ENCODE measurements around the gene SOX2. TPM values are rescaled to one million over a fixed set of nuclear protein-coding genes. Genes with fewer than 3 reads are reported as not detected.

The SOX2 gene
- total RNA-seq, result 12.4 TPM

- DNase-seq (ENCODE audit: low spot score) (peak; percentile 79), ATAC-seq (peak; percentile 64)
- intact Hi-C loops (cut with DNase I), result loop anchor here (10.0 kb wide), 1 partner anchor 543 kb away; no protein-coding TSS in a partner anchor
These were observed at the start of gene SOX2 for GRCh38 chr3:181711325-181712135. TSS of gene SOX2 (plus strand) at chr3:181711925. CDS start at chr3:181712361, 436 bp downstream.

DNA sequence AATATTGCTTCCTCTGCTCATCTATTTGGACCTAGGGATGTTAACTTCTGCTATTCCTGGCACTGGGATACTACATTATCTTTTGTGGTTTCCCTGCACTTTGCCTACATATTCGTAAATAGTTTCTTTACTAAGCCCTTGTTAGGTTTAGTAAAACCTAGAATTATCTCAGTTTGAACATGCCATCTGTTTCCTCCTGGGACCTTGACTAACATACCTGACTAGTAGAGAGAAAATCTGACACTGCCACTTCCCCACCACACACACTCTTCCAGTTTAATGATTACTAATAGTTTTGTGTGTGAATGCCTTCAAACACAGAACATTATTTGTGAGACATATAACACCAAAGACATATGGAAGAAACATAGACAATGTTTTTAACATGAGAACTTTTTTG, 28.2 kb upstream of the SOX2 start:
- intact Hi-C loops (cut with DNase I), result no loop called here
- DNase-seq (ENCODE audit: low spot score) (no peak), ATAC-seq (no peak)

- no peak for ATAC-seq
- intact Hi-C loops (cut with DNase I), result no loop called here
- DNase-seq (ENCODE audit: low spot score), result no peak
These were observed 24.5 kb upstream of the SOX2 start for GRCh38 chr3:181687190-181687589.

DNA sequence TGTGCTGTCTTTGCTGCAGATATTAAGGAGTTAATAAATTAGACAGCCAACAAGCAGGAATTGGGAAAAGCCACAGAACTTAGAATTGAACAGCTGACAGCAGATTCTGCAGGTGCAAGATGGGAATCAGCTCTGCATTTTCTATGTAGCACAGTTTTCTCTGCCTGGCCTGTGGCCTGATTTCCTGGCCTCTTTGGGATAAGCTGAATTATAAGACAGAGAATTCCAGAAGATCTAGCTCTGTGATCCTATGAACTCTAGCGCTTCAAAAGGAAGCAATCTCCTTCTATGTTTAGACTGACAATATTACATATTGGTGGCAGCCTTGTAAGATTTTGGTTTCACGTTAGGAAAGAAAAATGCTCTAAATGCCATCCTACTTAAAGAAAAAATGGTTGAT, 24.0 kb upstream of the SOX2 start:
- DNase-seq (ENCODE audit: low spot score) (no peak), ATAC-seq (no peak)

DNA sequence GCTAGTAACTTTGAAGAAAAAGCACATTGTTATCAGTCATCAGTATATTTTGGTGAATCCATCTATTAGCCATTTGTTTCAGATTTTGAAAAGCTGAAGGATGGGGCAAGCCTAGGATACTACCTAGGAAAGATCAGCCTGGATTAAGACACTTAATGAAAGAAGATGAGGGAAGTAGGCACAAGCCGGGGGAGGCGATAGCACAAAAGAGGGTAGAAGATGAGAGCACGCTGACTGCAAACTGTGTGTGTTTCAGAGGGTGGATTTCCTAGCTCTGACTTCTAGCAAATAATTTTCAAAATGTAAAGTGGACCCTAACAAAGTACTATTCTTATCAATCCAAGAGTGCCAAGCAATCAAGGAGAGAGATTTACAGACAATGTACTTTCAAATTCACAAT, 22.2 kb upstream of the SOX2 start:
- DNase-seq (ENCODE audit: low spot score) (no peak), ATAC-seq (no peak)
- intact Hi-C loops (cut with DNase I), result no loop called here

More for the DNA sequence above, 24.0 kb upstream of the SOX2 start:
- intact Hi-C loops (cut with DNase I), result no loop called here

- DNase-seq (ENCODE audit: low spot score), result no peak
- ATAC-seq, result no peak
- intact Hi-C loops (cut with DNase I), result no loop called here
These were observed 21.0 kb upstream of the SOX2 start for GRCh38 chr3:181690769-181691168.

DNA sequence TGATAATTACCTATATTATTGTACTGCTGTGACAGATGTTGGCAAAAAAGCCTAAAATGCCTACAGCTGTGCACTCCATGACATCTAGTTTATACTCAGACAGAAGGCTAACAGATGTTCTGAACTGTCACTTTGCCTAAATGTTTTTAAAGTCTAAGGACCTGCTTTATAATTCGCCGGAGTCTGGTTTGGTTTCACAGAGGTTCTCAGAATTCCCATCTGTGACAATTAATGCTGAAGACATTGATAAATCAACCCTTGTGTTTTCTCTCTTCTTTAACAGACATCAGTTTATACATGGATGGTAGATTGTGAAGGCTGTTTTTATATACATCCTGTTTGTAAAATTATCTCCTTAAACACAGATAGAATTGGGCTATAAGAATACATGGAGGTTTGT, 19.8 kb upstream of the SOX2 start:
- intact Hi-C loops (cut with DNase I), result no loop called here
- ATAC-seq (no peak), DNase-seq (ENCODE audit: low spot score) (no peak)

DNA sequence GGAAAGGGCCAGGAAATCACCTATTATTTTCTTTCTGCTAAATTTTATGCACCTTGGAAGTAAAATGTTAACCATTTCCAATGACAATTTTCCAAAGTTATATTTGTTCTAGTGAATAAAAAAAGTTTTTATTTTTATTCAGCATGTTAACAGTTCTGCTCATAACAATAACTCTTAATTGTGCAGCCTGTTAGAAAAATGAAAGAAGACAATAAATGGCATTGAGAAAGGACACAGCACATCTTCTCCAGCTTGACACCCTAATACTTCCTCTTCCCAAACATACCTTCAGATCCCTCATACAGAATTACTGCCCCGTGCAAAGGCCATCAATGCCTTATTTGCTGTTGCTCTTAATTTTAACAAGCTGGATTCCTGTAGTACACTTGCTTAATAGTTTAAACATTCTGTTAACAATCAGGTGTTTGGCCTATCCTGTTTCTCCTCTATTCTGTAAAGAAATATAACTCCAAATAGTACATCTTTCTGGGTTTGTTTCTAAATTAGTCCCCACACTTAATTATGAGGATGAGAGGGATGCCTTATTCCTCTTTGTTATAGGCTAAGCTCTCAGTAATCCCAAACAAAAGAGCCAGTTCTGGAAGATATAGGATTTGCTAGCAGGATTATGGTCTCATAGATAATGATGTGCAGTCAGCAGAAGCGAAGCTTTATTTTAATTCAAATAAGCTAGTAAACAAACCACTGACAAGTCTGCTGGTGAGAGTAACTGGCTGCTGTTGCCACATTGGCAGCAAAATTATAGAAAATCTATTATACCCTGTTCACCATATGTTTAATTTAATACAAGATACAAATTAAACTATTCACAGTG, 19.2 kb upstream of the SOX2 start:
- intact Hi-C loops (cut with DNase I), result no loop called here
- ATAC-seq (no peak), DNase-seq (ENCODE audit: low spot score) (no peak)

DNA sequence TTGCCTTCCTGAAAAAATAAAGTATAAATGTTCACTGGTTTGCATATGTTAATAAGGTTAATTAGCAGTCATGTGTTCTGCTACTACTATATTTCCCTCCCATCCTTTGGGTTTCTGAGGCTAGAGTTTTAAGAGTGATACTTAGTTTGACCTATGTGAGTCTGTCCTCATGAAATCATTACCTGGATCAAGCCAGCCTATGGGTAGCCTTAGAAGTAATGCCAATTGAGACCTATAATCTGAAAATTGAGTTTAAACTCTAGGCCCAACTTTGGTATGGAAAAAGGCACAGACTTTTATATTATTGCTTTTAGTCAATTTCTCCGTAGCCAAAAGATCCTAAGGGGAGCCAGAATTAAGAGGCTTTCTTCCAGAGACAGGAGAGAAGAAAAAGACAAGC, 18.4 kb upstream of the SOX2 start:
- intact Hi-C loops (cut with DNase I), result no loop called here
- DNase-seq (ENCODE audit: low spot score) (no peak), ATAC-seq (no peak)

DNA sequence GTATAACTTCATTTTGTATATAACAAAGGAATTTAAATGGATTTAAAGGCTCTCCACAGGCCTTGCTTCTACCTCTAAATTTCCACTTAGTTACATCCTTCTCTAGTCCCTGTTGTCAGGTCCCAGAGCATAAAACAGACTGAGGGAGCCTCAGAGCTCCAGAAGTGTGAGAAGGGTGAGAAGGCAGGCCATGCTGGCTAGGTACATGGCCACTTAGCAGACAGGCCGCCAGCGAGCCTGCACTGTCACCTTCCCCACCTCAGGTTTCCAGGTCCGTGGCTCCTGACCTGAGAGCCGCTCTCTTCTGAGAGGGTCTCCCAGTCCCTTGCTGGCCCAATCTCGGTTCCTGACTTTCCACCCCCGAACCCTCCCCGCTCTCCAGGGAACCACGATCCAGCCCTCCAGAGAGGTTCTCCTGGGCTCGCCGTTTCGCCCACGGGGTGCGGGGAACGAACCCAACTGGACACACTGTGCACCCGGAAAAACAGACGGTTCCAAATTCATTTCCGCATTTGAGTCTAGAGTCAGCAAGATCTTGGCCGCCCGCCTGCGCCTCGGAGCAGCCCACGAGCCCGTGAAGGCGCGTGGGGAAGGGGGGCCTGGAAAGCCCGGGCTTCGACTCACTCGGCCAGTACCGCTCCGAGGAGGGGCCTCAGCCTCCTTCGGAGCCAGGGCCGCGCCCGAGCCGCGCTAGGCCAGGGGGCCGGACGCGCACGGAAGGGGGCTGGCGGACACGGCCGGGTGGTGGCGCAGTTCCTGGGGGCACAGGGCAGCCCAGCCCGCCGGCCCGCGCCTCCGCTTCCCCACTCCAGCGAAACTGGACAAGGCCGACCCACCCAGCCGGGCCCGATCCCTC, 16.7 kb upstream of the SOX2 start:
- peak; percentile 91 for ATAC-seq
- intact Hi-C loops (cut with DNase I), result no loop called here
- DNase-seq (ENCODE audit: low spot score), result peak; percentile 83

GRCh38 chr3:181695661-181696491, 15.8 kb upstream of the SOX2 start:
- DNase-seq (ENCODE audit: low spot score), result peak; percentile 68
- intact Hi-C loops (cut with DNase I), result no loop called here
- peak; percentile 67 for ATAC-seq

DNA sequence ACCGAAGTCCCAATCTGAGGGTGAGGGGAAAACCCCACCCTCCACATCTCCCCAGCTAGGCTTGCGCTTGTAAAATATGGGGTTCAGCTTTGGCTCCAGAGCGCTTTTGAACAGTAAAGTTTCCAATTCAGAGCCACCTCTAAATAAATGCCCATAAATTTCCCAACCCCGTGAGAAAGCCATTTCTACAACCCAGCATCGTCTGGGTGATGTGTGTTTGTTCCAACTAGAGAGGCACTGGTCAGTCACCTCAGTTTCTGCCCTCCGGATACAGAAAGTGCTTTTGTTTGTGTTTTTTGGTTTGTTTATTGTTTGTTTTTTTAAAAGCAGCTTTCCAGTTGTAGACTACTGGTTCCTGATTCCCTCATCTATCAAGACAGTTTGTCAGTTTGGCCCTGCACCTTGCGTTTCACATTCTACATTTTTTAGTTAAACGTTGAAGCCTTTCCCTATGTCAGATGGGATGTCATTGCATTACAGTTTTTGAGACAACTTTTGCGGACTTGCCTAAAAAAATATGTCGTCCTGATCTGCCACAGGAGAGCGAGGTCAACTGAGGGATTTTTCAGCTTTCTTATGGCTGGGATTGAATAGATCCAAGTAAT, 15.0 kb upstream of the SOX2 start:
- no peak for DNase-seq (ENCODE audit: low spot score)
- no peak for ATAC-seq
- intact Hi-C loops (cut with DNase I), result no loop called here

- intact Hi-C loops (cut with DNase I), result no loop called here
- DNase-seq (ENCODE audit: low spot score), result no peak
- ATAC-seq, result no peak
These were observed 13.3 kb upstream of the SOX2 start for GRCh38 chr3:181698263-181698954.

GRCh38 chr3:181699171-181699903, 12.4 kb upstream of the SOX2 start:
- no peak for ATAC-seq
- DNase-seq (ENCODE audit: low spot score), result no peak
- intact Hi-C loops (cut with DNase I), result no loop called here

- peak; percentile 81 for DNase-seq (ENCODE audit: low spot score)
- intact Hi-C loops (cut with DNase I), result no loop called here
- peak; percentile 73 for ATAC-seq
These were observed 11.3 kb upstream of the SOX2 start for GRCh38 chr3:181700168-181701087.

GRCh38 chr3:181701096-181701495, 10.6 kb upstream of the SOX2 start:
- DNase-seq (ENCODE audit: low spot score) (no peak), ATAC-seq (no peak)
- intact Hi-C loops (cut with DNase I), result no loop called here

All from sciatic nerve (tissue), 2 donors.